B cell (primary cell): ENCODE measurements around the gene ANKRD35.

Experiments used
- EZH2 ChIP-seq: IDR thresholded peaks from 2 replicates; pipeline ENCODE4 v1.6.1; 2012; ENCODE audit warnings: borderline replicate concordance, low read depth, mild to moderate bottlenecking, moderate library complexity, low read length; ENCODE audit not compliant: insufficient read depth, poor library complexity, severe bottlenecking
- TF ChIP-seq, protein P1 (sequence below): fragments of 200-600 bp; IDR thresholded peaks from one replicate; pipeline ENCODE4 v1.8.0; 2022; ENCODE audit warnings: antibody characterized with exemption, mild to moderate bottlenecking

- TF ChIP-seq, protein P1, sequence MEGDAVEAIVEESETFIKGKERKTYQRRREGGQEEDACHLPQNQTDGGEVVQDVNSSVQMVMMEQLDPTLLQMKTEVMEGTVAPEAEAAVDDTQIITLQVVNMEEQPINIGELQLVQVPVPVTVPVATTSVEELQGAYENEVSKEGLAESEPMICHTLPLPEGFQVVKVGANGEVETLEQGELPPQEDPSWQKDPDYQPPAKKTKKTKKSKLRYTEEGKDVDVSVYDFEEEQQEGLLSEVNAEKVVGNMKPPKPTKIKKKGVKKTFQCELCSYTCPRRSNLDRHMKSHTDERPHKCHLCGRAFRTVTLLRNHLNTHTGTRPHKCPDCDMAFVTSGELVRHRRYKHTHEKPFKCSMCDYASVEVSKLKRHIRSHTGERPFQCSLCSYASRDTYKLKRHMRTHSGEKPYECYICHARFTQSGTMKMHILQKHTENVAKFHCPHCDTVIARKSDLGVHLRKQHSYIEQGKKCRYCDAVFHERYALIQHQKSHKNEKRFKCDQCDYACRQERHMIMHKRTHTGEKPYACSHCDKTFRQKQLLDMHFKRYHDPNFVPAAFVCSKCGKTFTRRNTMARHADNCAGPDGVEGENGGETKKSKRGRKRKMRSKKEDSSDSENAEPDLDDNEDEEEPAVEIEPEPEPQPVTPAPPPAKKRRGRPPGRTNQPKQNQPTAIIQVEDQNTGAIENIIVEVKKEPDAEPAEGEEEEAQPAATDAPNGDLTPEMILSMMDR: no peak
- TF ChIP-seq EZH2: no peak
These were observed 13.1 kb upstream of the ANKRD35 start for GRCh38 chr1:145898756-145899155.
